ENCODE results near the gene LPIN3. TPM values are rescaled to one million over a fixed set of nuclear protein-coding genes. Genes with fewer than 3 reads are reported as not detected.

The LPIN3 gene
- total RNA-seq, 2 donors from 2014 or later = 0.16 to 0.67 TPM

- H3K27me3 Mint-ChIP-seq = peaks cover 2% of the 10 kb centered on the region
- ATAC-seq (no peak), DNase-seq (no peak)
- no peaks in the 10 kb centered on the region for H3K4me1 Mint-ChIP-seq
- no peaks in the 10 kb centered on the region for H3K9me3 ChIP-seq (ENCODE audit: control insufficient read depth, low read length, poor library complexity, severe bottlenecking)
- H3K36me3 Mint-ChIP-seq (ENCODE audit: low read depth) = peaks cover under 1% of the 10 kb centered on the region
- H3K4me3 Mint-ChIP-seq = no peak overlapping the region
- no peak overlapping the region for H3K27ac Mint-ChIP-seq
Observed at GRCh38 chr20:41359541-41360011, 19.0 kb downstream of the LPIN3 start.

- Mint-ChIP-seq H3K27ac (no peak overlapping the region), H3K4me1 (no peaks in the 10 kb centered on the region), H3K27me3 (peaks cover 14% of the 10 kb centered on the region), H3K36me3 (ENCODE audit: low read depth) (peaks cover 7% of the 10 kb centered on the region), H3K4me3 (no peak overlapping the region)
- DNase-seq (no peak), ATAC-seq (no peak)
- no peaks in the 10 kb centered on the region for H3K9me3 ChIP-seq (ENCODE audit: control insufficient read depth, low read length, poor library complexity, severe bottlenecking)
Observed at GRCh38 chr20:41360831-41361756, 20.5 kb downstream of the LPIN3 start.

- Mint-ChIP-seq H3K36me3 (ENCODE audit: low read depth) (peaks cover 7% of the 10 kb centered on the region), H3K27me3 (peaks cover 16% of the 10 kb centered on the region), H3K4me1 (peaks cover under 1% of the 10 kb centered on the region), H3K4me3 (no peak overlapping the region), H3K27ac (no peak overlapping the region)
- H3K9me3 ChIP-seq (ENCODE audit: control insufficient read depth, low read length, poor library complexity, severe bottlenecking) = no peaks in the 10 kb centered on the region
- DNase-seq = no peak
- ATAC-seq = no peak
Observed at GRCh38 chr20:41361757-41362747, 21.4 kb downstream of the LPIN3 start.

DNA sequence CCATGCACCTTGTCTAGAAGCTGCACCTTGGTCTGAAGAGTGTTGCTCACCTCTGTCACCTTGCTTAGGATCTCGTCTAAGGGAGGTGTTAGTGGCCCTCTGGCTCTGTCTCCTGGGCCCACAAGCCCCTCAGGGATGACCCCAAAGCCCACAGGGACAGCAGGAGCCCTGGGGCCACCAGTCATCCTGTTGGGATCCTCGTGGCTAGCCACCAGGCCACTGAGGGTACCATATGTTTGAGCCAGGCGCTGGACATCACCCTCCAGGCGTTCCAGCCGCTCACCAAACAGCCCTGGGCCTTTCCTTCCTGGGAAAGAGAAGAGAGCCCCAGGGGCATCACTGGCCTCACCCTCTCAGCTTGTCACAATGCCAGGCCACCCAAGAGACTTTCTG lies 22.1 kb downstream of the LPIN3 start:
- H3K9me3 ChIP-seq (ENCODE audit: control insufficient read depth, low read length, poor library complexity, severe bottlenecking) = no peaks in the 10 kb centered on the region
- Mint-ChIP-seq H3K27me3 (peaks cover 23% of the 10 kb centered on the region), H3K27ac (no peak overlapping the region), H3K4me1 (peaks cover 4% of the 10 kb centered on the region), H3K4me3 (no peak overlapping the region), H3K36me3 (ENCODE audit: low read depth) (peaks cover 7% of the 10 kb centered on the region)
- ATAC-seq (no peak), DNase-seq (no peak)

- Mint-ChIP-seq H3K4me3 (no peak overlapping the region), H3K4me1 (peaks cover 4% of the 10 kb centered on the region), H3K36me3 (ENCODE audit: low read depth) (peaks cover 9% of the 10 kb centered on the region), H3K27me3 (peaks cover 29% of the 10 kb centered on the region), H3K27ac (no peak overlapping the region)
- no peaks in the 10 kb centered on the region for H3K9me3 ChIP-seq (ENCODE audit: control insufficient read depth, low read length, poor library complexity, severe bottlenecking)
- DNase-seq (no peak), ATAC-seq (no peak)
Observed at GRCh38 chr20:41363601-41364000, 23.0 kb downstream of the LPIN3 start.

GRCh38 chr20:41364236-41364855 lies 23.7 kb downstream of the LPIN3 start:
- H3K4me1 Mint-ChIP-seq = peaks cover 4% of the 10 kb centered on the region
- no peak overlapping the region for H3K27ac Mint-ChIP-seq
- H3K4me3 Mint-ChIP-seq = no peak overlapping the region
- peaks cover 34% of the 10 kb centered on the region for H3K27me3 Mint-ChIP-seq
- no peak for ATAC-seq
- H3K36me3 Mint-ChIP-seq (ENCODE audit: low read depth) = peaks cover 9% of the 10 kb centered on the region
- no peaks in the 10 kb centered on the region for H3K9me3 ChIP-seq (ENCODE audit: control insufficient read depth, low read length, poor library complexity, severe bottlenecking)
- DNase-seq = no peak

DNA sequence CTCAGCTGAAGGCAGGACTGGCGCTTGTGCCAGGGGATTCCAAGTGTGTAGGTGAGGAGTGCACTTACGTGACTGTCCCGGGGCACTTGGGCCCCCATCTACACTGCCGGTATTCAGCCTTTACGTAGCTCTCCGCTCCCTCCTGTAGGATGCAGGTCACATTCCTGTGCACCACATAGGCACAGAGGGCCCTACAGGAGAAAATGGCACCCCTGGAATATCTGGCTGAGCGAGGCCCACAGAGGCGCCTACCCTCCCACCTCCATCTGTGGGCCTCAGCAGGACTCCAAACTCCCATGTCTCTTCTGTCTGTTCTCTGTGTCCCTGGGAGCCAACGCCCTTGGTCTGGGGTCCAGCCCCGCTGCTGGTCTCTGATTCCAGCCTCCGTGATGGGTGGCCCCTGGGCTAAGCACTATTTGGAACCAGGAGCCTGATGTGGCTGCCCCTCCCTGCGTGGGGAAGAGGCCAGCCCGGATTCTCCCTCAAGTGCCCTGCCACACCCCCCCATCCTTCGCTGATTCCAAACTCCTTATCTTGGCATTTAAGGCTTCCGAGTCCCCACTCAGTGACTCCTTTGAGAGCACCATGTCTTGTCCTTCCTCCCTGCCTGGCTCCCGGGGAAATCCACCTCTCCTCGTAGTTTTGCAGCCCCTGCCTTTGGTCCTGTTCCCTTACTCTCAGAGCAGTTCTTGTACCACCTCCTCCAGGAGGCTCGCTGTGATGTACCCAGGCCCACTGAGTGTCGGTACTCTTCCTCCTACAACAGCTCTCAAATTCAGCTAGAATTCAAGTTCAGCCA lies 24.5 kb downstream of the LPIN3 start:
- Mint-ChIP-seq H3K27ac (no peak overlapping the region), H3K27me3 (peaks cover 42% of the 10 kb centered on the region), H3K4me3 (peak overlapping the region; percentile 58), H3K4me1 (peaks cover 4% of the 10 kb centered on the region), H3K36me3 (ENCODE audit: low read depth) (peaks cover 9% of the 10 kb centered on the region)
- H3K9me3 ChIP-seq (ENCODE audit: control insufficient read depth, low read length, poor library complexity, severe bottlenecking) = no peaks in the 10 kb centered on the region
- ATAC-seq (no peak), DNase-seq (no peak)

DNA sequence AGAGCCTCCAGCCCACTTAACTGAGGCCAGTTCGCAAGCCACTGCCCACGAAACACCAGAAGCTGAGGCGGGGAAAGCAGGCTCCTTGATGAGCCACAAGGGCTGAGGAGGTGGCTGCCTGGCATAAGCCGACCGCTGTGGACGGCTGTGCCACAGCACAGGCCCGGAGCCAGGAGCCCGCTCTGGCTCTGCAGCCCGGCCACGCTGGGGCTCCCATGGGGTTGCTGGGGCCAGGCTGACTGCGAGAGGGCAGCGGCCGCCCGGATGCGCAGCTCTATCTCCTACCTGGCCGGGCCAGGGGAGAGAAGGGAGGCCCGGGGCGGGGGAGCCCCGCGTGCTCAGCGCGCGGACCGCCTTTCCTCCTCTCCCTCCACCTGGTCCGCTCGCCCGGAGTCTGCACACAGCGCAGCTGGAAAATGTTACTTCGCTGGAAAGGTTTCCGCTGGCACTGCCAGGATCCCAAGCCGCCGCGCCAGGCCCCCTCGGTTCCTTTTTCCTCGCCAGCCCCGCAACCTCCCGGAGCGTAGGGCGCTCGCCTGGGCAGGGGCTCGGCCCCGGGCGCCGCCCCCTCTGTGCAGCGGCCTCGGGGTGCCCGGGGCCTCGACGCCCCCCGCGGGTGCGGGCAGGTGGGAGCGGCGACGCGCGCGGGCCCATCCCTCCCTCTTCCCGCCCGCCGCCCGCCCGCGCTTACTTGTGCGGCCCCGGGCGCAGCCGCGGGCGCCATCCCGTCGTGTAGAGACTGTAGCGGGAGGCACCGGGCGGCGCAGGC lies 25.3 kb downstream of the LPIN3 start:
- peak overlapping the region; percentile 58 for H3K4me3 Mint-ChIP-seq
- no peak overlapping the region for H3K27ac Mint-ChIP-seq
- H3K4me1 Mint-ChIP-seq = peaks cover 4% of the 10 kb centered on the region
- peaks cover 9% of the 10 kb centered on the region for H3K36me3 Mint-ChIP-seq (ENCODE audit: low read depth)
- DNase-seq (no peak), ATAC-seq (no peak)
- no peaks in the 10 kb centered on the region for H3K9me3 ChIP-seq (ENCODE audit: control insufficient read depth, low read length, poor library complexity, severe bottlenecking)
- peaks cover 42% of the 10 kb centered on the region for H3K27me3 Mint-ChIP-seq

- Mint-ChIP-seq H3K27ac (peak within 1 kb of the TSS; percentile 37), H3K4me1 (peaks cover 4% of the 10 kb centered on the region), H3K4me3 (peak within 1 kb of the TSS; percentile 80), H3K36me3 (ENCODE audit: low read depth) (peaks cover 9% of the 10 kb centered on the region), H3K27me3 (peaks cover 42% of the 10 kb centered on the region)
- no peak for DNase-seq
- H3K9me3 ChIP-seq (ENCODE audit: control insufficient read depth, low read length, poor library complexity, severe bottlenecking) = no peaks in the 10 kb centered on the region
- no peak for ATAC-seq
Observed at GRCh38 chr20:41366546-41367392, 26.1 kb downstream of the LPIN3 start, which contains the start of gene EMILIN3. Gene EMILIN3, minus strand, starts transcription at chr20:41366818. Its CDS starts 184 bp downstream, at chr20:41366634.

DNA sequence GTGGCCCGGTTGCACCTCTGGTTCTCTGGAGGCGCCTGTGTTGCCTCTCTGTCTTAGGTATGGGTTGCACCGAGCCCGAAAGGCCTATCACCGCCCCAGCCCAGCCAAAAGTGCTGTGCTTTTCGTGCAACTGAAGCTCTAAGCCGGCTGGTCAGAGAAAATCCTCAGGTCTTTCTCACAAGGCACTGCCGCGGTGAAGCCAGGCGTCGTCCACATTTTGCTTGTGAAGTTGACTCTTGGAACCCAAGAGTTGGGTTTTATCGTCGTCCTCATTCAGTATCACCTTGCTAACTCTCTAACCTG lies 26.7 kb downstream of the LPIN3 start:
- peak overlapping the region; percentile 80 for H3K4me3 Mint-ChIP-seq

GRCh38 chr20:41367956-41368355 lies 27.3 kb downstream of the LPIN3 start:
- ATAC-seq (no peak), DNase-seq (no peak)
- no peaks in the 10 kb centered on the region for H3K9me3 ChIP-seq (ENCODE audit: control insufficient read depth, low read length, poor library complexity, severe bottlenecking)
- Mint-ChIP-seq H3K27me3 (peaks cover 43% of the 10 kb centered on the region), H3K4me3 (peak overlapping the region; percentile 80), H3K27ac (no peak overlapping the region), H3K36me3 (ENCODE audit: low read depth) (peaks cover 9% of the 10 kb centered on the region), H3K4me1 (peaks cover 4% of the 10 kb centered on the region)

More for the DNA sequence above, 26.7 kb downstream of the LPIN3 start:
- ATAC-seq (no peak), DNase-seq (no peak)
- H3K9me3 ChIP-seq (ENCODE audit: control insufficient read depth, low read length, poor library complexity, severe bottlenecking) = no peaks in the 10 kb centered on the region
- Mint-ChIP-seq H3K36me3 (ENCODE audit: low read depth) (peaks cover 9% of the 10 kb centered on the region), H3K27ac (peak overlapping the region; percentile 37), H3K27me3 (peaks cover 42% of the 10 kb centered on the region), H3K4me1 (peaks cover 4% of the 10 kb centered on the region)
